Measurements from ENCODE around the gene SS18L1.
A peak's percentile ranks its signal among the peaks of the same experiment; 100 is the strongest.
"Not testable (repeated sequence)": the region's sequence is repeated elsewhere in the genome, so short reads cannot be mapped to it uniquely, and the experiment has no call there.

SS18L1 gene, protein sequence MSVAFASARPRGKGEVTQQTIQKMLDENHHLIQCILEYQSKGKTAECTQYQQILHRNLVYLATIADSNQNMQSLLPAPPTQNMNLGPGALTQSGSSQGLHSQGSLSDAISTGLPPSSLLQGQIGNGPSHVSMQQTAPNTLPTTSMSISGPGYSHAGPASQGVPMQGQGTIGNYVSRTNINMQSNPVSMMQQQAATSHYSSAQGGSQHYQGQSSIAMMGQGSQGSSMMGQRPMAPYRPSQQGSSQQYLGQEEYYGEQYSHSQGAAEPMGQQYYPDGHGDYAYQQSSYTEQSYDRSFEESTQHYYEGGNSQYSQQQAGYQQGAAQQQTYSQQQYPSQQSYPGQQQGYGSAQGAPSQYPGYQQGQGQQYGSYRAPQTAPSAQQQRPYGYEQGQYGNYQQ

DNA sequence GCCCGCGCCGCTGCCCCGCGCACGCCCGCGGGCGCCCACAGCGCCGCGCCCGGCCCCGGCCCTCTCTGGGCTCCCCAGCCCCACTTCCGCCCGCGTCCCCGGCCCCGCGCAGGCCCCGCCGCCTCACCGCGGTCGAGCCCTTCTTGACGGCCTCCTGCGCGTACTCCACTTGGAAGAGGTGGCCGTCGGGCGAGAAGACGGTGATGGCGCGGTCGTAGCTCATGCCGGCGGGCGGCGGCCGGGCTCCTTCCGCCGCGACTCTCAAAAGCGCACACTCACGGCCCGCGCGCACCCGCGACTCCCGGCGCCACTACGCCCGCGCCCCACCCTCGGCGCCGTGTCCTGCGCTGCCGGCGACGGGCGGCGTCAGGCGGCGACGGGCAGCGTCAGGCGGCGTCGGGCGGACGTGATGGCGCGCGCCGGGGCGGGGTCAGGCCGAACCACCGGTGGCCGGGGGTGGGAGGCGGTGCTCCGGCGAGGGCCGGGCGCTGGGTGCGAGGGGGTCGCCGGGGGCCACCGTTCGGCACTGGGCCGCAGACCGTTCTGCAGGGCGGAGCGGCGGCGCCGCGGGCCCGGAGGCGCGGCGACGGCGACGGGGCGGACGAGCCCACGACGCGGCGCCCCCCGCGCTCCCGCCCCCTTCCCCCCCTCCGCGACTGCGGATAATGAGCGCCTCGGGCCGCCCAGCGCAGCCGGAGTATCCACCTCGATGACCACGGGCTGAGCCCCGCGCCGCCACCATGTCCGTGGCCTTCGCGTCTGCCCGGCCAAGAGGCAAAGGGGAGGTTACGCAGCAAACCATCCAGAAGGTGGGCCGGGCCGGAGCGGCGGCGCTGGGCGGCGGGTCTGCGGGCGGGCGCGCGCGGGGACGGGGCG, at the start of gene SS18L1, which contains the start of gene PSMA7:
Gene SS18L1, plus strand, starts transcription at position 689 of the 876 bp plus-strand sequence. Its CDS starts 52 bp downstream, at position 741.
Gene PSMA7, minus strand, starts transcription at position 314 of the 876 bp plus-strand sequence. Its CDS starts 91 bp downstream, at position 223.
- DNase-seq: peak; percentile 80 to 89

DNA sequence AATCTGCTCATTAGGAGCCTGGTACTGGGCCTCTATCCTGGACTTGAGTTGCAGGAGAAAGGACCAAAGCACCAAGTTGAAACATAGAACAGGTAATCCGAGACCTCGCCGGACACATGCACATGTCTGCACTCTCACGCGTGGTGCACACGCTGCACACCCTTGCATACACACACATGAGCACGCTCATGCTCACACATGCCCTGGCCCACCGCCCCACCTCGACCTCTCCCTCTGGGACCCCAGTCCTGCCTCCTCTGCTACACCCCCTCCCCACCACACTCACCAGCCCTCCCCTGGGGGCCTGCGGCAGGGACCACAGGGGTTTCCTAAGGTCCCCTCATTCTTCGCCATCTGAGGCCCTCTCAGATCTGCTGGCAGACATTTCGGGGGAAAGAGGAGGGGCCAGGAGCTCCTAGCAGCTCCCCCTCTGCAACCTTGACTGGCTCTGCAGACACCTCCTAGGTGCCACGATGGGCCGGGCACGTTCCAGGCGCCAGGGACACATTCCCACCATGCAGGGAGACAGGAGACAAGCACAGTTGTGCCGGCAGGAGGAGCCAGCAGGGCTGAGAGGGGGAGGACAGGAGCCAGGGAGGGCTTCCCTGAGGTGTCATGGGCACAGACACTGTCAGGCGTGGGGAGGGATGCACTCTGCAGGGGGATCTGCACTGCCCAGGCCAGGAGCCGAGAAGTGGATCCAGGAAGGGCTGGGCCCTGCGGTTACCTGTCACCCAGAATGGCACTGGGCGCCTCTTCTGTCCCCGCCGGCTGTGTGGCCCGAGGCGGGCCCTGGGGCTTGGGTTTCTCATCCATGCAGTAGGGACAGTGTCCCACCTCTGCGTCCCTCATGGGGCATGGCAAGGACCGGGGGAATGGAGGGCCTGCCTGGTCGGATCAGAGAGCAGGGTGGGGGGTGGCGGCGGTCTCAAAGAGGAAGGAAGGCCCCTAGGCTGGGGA, 46.9 kb upstream of the SS18L1 start:
- DNase-seq: no peak

DNA sequence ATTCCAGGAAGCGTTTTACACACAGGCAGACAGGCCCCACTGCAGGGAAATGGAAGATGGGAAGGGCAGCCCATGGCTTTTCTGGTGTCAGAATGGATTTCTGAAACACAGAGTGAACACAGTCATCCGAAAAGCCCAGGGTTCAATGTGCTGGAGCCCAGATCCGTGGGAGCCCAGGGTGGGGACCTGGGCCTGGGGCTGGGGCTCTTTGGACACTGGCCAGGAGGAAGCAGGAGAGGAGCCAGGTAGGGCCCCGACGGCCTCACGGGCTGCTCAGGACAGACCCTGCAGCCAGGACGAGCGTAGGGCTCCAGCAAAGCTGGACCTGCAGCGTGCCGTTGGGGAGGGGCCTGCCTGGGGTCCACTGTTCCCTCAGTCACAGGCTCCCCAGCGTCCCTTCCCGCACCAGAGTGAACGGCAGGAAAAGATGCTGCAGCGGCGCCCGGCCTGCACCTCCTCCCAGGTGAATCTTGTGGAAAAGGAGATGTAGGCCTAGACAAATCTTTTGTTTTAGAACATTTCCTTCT, 45.6 kb upstream of the SS18L1 start:
- no peak for DNase-seq

DNA sequence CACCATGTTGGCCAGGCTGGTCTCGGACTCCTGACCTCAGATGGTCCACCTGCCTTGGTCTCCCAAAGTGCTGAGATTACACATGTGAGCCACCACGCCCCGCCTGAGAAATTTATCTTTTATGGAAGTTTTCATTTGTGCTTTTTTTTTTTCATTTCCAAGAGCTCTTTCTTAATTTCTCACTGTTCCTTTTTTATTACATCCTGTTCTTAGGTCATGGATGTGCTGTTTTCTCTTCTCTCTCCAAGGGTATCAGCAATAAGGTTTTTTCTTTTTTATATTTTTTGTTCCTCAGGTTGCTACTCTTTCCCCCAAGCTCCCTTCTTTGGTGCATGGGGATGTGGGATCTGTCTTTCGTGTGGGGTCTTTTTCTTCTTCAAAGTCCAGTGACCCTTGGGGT, 42.5 kb upstream of the SS18L1 start:
- no peak for DNase-seq

DNA sequence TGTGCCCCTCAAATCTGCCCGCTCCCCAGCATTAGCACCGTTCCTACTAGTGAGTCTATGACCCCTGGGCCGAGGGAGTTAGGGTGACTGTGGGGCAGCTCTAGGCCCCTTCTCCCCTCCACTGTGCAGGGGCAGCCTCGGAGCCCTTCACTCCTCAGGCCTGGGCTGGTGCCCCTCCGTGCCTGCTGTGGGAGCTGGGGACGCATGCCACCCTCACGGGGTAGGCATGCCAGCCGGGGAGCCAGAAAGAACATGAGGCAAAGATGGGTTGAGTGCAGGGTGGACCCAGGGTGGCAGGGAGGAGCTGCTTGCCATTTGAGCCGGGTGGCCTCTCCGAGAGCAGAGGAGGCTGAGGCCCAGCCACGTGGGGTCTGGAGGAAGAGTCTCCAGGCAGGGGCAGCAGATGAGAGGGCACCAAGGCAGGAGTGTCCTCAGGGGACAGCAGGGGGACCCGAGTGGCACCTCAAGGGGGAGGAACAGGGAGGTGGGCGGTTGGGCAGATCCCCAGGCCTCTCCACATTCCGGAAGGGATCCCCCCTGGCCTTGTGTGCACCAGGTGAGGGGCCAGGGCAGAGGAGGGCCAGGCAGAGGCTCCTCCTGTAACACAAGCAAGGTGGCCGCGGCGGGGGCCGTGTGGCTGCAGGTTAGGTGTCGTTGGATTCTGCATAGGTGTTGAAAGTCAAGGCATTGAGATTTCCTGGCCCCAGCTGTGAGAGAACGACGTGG, 39.9 kb upstream of the SS18L1 start:
- no peak for DNase-seq

DNA sequence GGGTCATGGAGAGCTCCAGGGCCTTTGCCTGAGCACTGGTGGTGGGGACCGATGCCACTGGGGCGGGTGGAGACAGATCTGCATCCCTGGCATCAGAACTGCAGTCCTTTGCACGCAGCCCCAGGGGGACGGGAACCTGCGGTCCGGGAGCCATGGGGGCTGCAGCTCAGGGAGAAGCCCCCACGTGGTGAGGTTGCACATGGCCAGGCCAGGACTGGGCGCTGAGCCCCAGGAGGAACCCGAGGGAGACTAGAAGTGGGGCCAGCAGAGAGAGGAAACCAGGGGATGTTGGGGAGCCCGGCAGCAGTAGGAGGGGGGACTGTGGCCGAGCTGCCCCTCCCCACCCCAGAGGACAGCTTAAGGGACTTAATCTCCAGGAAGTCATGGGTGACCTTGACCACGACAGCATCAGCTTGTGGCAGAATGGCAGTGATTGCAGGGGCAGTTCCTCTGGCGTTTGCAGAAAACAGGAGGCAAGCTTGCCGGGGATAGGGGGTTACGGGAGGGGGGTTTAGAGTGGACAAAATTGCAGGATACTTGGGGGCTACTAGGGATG, 39.3 kb upstream of the SS18L1 start:
- no peak for DNase-seq

DNA sequence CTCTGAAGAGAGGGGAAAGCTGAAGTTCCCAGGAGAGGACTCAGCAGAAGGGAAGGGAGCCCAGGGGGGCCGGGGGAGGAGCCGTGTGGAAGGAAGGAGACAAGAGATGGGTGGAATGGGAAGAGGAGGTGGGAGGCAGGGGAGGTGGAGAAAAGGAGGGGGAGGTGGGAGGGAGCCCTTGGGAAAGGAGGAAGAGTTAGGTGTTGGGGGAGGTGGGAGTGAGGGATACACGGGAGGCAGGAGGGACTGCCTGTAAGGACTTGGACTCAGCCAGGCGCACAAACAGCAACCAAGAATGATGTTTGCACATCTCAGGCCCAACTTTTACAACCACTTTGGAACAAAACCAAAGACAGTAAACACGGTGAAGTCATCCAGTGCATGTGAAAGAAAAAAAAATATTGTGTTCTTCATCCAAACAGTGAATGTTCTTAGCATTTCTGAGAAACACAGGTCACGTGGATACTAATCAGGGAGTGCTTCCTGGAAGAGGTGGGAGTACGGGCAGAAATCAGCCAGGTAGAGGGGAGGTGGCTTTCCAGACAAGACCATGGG, 38.7 kb upstream of the SS18L1 start:
- DNase-seq: no peak

DNA sequence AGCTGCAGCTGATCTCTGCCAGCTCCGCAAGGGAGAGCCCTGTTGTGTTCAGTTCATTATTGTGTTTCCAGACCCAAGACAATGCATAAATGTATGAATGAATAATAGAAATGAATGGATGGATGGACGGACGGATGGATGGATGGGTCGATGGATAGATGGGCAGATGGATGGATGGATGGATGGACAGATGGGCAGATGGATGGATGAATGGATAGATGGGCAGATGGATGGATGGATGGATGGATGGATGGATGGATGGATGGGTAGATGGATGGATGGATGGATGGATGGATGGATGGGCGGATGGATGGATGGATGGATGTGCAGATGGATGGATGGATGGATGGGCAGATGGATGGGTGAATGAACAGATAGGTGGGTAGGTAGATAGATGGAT, 38.0 kb upstream of the SS18L1 start:
- no peak for DNase-seq

DNA sequence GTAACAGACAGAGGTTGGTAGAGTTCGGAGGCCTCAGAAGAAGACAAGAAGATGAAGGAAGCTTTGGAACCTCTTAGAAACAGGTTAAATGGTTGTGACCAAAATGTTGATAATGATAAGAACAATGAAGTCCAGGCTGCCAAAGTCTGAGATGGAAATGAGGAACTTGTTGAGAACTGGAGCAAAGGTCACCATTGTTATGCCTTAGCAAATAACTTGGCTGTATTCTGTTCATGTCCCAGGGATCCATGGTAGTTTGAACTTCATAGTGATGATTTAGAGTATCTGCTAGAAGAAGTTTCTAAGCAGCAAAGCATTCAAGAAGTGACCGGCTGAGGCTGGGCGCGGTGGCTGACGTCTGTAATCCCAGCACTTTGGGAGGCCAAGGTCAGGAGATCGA, 32.4 kb upstream of the SS18L1 start:
- DNase-seq: no peak

DNA sequence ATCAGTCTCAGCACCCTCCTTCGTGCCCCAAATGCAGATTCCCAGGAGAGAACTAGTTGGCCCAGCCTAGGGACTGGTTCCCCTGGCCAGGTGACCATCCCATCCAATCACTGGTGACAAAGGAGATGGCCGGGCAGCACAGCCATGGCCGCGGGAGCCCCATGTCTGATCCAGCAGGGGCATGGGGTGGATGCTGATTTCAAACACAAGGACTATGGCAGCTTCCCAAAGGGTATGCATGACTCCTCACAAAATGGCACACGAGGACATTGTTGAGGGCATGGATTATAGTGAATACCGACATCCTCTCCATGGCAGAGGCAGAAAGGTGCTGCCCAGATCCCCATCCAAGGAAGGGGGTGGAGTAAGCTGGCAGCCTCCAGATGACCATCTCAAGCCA, 31.2 kb upstream of the SS18L1 start:
- DNase-seq: no peak

DNA sequence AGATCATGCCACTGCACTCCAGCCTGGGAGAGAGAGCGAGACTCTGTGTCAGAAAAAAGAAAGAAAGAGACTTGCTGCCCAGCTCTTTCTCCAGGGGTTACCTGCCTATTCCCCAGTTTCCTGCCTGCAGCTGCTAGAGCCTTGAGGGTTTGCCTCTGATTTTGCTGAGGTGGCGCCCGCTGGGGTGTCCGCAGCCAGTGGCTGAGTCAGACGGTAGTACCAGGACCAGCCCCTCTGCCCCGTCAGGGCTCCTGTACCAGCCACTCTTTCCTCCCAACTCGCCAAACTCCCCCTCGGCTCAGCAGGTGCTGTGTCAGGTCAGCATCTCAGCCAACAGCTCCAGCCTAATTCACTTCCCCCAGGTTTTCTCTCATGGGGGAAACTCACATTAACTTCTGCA, 28.7 kb upstream of the SS18L1 start:
- DNase-seq: no peak

DNA sequence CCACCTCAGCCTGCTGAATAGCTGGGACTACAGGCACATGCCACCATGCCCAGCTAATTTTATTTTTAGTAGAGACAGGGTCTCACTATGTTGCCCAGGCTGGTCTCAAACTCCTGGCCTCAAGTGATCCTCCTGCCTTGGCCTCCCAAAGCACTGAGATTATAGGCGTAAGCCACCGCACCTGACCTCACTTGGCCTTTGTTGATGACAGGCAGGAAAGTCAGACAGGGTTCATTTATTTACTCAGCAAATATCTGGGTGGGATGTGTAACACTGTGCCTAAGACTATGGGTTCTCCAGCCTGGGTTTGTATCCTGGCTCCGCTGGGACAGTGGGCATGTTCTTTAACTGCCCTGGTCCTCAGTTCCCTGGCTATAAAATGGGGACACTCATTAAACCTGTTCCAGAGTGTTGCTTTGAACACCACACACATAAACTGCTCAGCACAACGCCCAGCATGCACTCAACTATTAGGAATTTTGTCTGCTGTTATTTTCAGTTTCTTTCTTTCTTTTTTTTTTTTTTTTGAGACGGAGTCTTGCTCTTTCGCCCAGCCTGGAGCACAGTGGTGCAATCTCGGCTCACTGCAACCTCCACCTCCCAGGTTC, 27.7 kb upstream of the SS18L1 start:
- DNase-seq: not testable (repeated sequence)

DNA sequence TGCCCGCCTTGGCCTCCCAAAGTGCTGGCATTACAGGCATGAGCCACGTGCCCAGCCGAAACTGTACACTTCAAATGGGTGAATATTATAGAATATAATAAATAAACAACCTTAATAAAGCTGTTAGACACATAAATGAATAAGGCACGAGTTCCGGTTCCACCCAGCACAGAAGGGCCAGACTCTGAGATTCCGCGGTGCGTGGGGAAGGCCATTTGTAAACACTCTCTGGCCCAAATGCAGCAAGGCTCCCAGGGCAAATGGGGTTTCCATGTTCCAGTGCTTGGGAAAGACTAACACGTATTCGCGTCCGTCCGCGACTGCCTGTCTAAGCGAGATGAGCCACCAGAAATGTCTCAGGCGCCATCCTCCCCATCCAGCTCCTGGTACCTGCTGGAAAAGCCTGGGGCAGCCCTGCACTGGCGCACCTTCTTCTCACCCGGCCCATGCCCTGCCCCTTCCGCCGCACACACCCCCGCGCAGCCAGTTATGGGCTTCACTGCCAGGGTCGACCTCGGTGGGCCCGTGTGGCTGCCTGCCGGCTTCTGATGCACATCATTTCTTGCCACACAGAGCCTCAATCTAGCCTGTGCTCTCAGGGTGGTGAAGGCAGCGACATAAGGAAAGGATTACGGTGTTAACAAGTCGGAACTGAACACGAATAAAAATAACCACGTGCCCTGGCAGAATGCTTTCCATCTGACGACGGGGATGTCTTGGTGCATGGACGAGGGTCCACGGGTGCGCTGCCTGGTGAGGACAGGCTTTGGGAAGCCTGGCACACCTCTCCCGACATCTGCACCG, 26.8 kb upstream of the SS18L1 start:
- DNase-seq: no peak

DNA sequence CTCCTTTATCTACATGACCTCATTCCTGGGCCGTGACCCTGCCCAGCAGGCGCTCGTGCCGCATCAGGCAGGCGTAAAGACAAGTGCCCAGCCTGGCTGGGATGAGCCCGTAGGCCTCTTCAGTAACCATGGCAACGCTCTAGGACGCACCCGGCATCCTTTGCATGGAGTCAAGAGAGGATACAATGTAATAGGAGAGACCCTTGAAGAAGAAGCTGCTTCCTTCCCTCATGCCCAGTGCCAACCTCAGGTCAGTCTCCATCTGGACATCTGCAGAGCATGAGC, 26.3 kb upstream of the SS18L1 start:
- no peak for DNase-seq

DNA sequence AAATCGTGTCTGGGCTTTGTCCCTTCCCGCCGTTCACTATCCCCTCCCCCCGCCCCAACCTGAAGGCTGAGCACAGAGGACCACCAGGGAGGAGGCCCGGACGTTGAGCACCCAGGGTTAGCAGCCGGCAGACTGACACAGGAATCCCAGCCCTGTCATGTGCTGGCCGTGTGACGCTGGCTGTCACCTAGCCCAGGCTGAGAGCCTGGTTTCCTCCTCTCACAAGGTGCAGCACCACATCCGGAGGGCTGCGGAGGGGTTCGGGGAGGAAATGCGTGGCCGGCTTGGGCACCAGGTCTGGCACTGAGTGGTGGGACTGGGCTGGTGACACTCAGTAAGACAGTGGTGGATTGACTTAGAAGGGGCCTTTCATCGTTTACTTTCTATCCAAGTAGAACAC, 25.9 kb upstream of the SS18L1 start:
- no peak for DNase-seq

DNA sequence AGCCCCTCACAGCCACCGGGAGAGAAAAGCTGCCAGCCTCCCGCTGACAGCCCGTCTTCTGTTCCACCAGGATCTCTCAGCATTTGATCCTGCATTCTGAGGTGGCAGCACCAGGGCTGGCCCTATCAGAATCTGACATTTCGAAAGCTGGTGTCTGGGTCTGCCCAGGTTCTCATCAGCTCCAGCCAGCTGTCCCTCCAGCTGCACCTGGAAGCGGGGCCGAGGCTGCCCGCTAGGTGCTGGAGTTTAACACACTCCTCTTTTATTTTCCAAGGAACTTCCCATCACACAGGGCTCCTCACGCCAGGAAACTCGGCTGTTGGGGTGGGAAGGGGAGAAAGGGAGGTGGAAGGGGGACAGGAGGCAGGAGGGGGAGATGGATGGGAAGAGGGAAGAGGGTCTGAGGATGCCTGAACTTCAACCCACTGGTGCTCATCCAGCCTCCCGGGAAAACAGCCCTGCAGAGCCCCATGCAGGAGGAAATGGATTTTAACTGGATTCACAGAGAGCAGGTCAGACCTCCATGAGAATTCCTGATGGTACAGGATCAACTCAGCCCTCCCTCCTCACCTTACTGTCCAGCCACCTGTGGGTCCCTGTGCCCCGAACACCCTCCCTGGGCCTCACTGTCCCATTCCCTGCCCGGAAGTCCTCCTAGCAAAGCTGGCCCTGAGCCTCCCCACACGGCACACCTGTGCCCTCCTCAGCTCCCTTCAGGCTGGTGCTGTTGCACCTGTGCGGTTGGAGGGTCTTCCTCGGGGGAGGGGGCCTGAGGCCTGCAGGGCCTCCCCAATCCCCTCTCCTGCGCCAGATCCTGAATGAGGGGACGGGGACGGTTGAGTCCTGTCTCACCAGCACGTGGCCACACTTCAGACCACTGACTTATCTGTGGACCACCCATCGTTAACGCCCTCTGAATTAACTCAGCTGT, 25.2 kb upstream of the SS18L1 start:
- no peak for DNase-seq

DNA sequence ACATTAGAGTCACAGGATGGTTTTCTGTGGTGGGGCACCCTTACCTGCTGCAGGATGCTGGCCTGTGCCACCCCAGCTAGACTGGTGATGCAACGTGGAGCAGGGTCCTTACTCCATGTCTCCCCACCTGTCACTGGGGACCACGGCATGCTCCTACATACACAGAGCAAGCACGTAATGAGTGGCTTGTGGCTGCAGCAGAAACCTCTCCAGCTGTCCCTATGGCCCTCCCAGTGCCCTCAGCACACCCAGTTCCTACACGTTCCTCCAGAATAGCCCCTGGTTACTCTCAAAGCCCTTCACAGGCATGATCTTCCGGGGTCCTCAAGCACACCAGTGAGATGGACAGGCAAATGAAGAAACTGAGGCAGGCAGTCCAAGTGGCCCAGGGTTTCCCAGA, 24.5 kb upstream of the SS18L1 start:
- no peak for DNase-seq

DNA sequence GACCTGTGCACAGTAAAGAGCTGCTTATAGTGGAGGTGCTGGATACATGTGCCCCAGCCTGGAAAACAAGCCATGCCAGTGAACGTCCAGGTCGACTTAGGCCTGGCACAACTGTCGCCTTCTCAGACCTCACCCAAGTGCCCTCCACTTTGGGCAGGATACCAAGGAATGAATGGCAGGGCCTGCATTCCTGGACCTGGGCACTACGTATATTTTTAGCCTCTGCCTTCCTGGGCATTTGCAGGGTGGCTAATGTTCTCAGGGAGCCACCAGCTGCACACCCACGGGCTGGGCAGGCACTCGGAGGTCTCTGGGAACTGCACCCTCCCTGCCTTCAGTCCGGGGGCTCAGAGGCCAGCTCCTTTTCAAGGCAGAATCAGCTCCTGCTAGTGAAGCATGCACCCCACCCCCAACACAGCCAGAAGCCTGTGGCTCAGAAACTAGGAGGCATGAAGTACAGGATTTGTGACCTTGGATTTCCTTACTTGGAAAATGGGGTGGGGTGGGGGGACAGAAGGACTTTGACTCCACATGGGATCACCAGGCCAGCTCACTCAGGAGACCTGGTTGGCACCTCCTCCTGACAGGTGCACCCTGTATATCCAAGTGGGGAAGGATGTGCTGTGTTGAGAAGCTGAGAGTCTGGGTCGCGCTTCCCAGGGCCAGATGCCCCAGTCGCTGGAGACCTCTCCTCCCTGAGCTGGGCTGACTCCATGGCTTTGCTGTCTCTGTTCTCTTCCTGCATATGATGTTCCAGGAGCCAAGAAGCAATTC, 23.8 kb upstream of the SS18L1 start:
- no peak for DNase-seq

All from hippocampal formation (tissue), 2 donors.